ENCODE results near the gene DYDC2. TPM values are rescaled to one million over a fixed set of nuclear protein-coding genes. Genes with fewer than 3 reads are reported as not detected.

DYDC2 gene
- total RNA-seq, 1 donor from 2014 or later = 0.20 TPM

DNA sequence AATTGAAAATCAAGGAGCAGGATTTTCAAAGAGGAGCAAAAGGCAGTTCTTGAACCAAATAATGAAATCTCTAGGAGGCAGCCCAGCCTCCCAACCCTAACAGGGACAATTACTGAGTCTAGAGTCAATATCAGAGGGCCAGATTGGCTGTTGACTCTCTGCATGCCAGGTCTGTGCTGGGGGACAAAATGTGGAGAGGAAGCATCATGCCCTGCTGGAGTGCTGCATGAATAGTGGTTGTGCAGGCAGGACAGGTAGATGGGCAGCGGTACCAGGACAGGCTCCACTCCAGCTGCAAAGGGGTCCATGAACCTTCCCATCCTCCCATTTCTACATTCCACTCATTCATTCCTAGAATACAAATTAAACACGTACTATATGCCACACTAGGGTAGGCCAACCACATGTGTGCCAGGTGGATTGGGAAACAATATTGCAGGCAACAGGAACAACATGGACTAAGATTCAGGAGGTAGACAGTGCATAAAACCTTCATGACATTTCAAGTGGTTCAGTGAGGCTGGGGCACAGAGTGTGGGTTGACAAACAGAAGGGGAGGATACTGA is 36.8 kb upstream of the DYDC2 start:
- TF ChIP-seq, protein P1, sequence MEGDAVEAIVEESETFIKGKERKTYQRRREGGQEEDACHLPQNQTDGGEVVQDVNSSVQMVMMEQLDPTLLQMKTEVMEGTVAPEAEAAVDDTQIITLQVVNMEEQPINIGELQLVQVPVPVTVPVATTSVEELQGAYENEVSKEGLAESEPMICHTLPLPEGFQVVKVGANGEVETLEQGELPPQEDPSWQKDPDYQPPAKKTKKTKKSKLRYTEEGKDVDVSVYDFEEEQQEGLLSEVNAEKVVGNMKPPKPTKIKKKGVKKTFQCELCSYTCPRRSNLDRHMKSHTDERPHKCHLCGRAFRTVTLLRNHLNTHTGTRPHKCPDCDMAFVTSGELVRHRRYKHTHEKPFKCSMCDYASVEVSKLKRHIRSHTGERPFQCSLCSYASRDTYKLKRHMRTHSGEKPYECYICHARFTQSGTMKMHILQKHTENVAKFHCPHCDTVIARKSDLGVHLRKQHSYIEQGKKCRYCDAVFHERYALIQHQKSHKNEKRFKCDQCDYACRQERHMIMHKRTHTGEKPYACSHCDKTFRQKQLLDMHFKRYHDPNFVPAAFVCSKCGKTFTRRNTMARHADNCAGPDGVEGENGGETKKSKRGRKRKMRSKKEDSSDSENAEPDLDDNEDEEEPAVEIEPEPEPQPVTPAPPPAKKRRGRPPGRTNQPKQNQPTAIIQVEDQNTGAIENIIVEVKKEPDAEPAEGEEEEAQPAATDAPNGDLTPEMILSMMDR (IDR thresholded peaks at IDR 0.05; ENCODE audit: unreplicated experiment) = no peak
- Mint-ChIP-seq H3K27me3 (ENCODE audit: low read depth) (peaks cover 4% of the 10 kb centered on the region), H3K27ac (no peak overlapping the region), H3K4me1 (no peaks in the 10 kb centered on the region), H3K9me3 (peaks cover 6% of the 10 kb centered on the region), H3K4me3 (no peak overlapping the region), H3K36me3 (no peaks in the 10 kb centered on the region)
- DNase-seq (ENCODE audit: low spot score in 2 of 2, unreplicated experiment in 2 of 2) = no peak

DNA sequence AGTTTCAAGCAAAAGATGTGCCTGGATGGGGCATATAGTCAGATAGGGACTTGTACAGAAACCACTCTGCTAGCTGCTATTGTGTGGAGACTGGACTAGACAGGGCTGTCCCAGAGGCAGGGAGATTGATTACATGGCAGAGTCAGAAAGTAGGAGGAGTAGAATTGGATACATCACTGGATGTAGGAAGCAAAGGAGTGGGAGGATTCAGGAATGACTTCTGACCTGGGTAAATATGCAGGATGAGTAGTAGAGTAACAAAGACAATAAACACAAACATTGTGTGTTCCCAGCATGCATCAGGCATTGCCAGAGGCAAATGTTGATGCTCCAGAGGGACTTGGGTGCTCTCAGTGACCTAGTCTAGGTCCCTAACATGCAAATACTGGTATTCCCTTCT is 36.2 kb upstream of the DYDC2 start:
- TF ChIP-seq, protein P1 (IDR thresholded peaks at IDR 0.05; ENCODE audit: unreplicated experiment) = no peak
- peaks cover 9% of the 10 kb centered on the region for H3K27me3 Mint-ChIP-seq (ENCODE audit: low read depth)
- no peaks in the 10 kb centered on the region for H3K4me1 Mint-ChIP-seq
- H3K4me3 Mint-ChIP-seq = no peak overlapping the region
- no peak for DNase-seq (ENCODE audit: low spot score in 2 of 2, unreplicated experiment in 2 of 2)
- no peaks in the 10 kb centered on the region for H3K36me3 Mint-ChIP-seq
- peaks cover 6% of the 10 kb centered on the region for H3K9me3 Mint-ChIP-seq
- no peak overlapping the region for H3K27ac Mint-ChIP-seq

DNA sequence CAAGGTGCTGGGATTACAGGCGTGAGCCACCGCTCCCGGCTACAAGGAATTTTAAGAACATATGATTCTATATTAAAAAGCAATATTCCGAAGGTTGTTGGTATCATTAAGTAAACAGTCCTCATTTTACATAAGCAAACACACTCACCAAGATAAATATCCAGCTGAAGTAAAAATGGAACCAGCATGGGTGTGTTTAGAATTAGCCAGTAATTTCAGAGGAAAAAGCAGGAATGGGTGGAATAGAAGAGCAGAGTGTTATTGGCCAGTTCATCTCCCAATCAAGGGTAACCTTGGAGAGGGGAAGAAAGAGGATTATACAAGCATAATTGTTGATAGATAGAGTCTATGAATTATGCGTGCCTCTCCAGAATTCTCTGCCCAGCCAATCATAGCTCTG is 35.4 kb upstream of the DYDC2 start:
- H3K36me3 Mint-ChIP-seq = no peaks in the 10 kb centered on the region
- peaks cover 10% of the 10 kb centered on the region for H3K27me3 Mint-ChIP-seq (ENCODE audit: low read depth)
- TF ChIP-seq, protein P1 (IDR thresholded peaks at IDR 0.05; ENCODE audit: unreplicated experiment) = no peak
- DNase-seq (ENCODE audit: low spot score in 2 of 2, unreplicated experiment in 2 of 2) = no peak
- H3K4me3 Mint-ChIP-seq = no peak overlapping the region
- H3K4me1 Mint-ChIP-seq = no peaks in the 10 kb centered on the region
- peaks cover 6% of the 10 kb centered on the region for H3K9me3 Mint-ChIP-seq
- no peak overlapping the region for H3K27ac Mint-ChIP-seq

DNA sequence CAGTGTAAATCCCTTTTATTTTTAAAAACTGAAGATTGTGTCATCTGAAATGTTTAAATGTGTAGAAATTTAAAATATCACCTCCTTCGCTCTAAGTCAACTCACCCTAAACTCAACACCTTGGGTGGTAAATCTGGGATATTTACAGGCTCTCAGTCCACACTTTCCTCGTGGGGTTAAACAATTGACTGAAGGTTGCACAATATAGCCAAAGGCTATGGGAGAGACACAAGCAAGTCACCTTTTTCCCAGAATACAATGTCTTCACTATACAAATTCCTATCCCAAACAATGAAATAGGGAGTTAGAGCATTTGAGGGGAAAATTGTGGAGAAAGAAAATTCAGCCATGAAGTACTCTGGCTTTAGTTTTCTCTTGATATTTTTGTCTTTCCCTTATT is 34.4 kb upstream of the DYDC2 start:
- Mint-ChIP-seq H3K36me3 (no peaks in the 10 kb centered on the region), H3K4me1 (no peaks in the 10 kb centered on the region), H3K27ac (no peak overlapping the region), H3K9me3 (peaks cover 5% of the 10 kb centered on the region), H3K4me3 (no peak overlapping the region), H3K27me3 (ENCODE audit: low read depth) (peaks cover 10% of the 10 kb centered on the region)
- TF ChIP-seq, protein P1 (IDR thresholded peaks at IDR 0.05; ENCODE audit: unreplicated experiment) = no peak
- no peak for DNase-seq (ENCODE audit: low spot score in 2 of 2, unreplicated experiment in 2 of 2)

DNA sequence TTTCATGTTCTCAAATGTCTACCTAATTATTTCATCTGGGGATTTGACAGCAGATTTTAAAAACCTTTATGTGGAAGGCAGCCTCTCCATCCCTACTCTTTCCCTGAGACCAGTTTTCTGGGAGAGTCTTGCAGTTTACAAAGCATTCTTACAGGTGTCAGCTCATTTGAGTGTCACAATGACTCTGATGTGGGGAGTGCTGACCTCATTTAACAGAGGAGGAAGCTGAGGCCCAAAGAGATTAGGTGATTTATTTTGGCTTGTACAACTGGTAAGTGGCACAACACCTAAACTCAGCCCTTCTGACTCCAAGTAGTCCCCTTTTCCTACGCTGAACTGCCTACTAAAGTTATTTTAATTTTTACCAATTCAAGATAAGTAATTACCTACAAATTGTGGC is 33.9 kb upstream of the DYDC2 start:
- no peak for DNase-seq (ENCODE audit: low spot score in 2 of 2, unreplicated experiment in 2 of 2)
- Mint-ChIP-seq H3K27ac (no peak overlapping the region), H3K4me1 (no peaks in the 10 kb centered on the region), H3K4me3 (no peak overlapping the region), H3K9me3 (no peaks in the 10 kb centered on the region), H3K27me3 (ENCODE audit: low read depth) (peaks cover 10% of the 10 kb centered on the region), H3K36me3 (no peaks in the 10 kb centered on the region)
- TF ChIP-seq, protein P1 (IDR thresholded peaks at IDR 0.05; ENCODE audit: unreplicated experiment) = no peak

DNA sequence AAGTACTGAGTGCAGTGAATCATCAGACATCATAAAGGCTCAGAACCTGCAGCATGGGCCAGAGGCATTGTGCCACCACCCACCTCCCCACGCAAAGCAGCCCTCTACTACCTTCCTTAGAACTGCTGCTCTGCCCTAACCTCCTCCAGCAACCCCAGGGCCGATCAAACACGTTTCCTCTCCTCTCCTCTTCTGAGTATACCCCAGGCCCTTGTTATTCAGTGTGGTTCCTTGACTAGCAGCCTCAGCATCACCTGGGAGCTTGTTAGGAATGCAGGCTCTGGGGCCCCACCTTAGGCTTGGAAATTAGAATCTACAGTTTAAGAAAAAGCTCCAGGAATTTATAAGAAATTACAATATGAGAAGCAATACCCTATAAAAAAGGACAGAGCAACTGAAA is 33.3 kb upstream of the DYDC2 start:
- no peak overlapping the region for H3K27ac Mint-ChIP-seq
- no peak overlapping the region for H3K4me3 Mint-ChIP-seq
- H3K27me3 Mint-ChIP-seq (ENCODE audit: low read depth) = peaks cover 10% of the 10 kb centered on the region
- no peak for DNase-seq (ENCODE audit: low spot score in 2 of 2, unreplicated experiment in 2 of 2)
- H3K36me3 Mint-ChIP-seq = no peaks in the 10 kb centered on the region
- no peaks in the 10 kb centered on the region for H3K4me1 Mint-ChIP-seq
- no peaks in the 10 kb centered on the region for H3K9me3 Mint-ChIP-seq
- TF ChIP-seq, protein P1 (IDR thresholded peaks at IDR 0.05; ENCODE audit: unreplicated experiment) = no peak

All from mesothelial cell of epicardium (in vitro differentiated cells).